HepG2 (cell line): ENCODE measurements around the gene FRMD8. TPM values are rescaled to one million over a fixed set of nuclear protein-coding genes. Genes with fewer than 3 reads are reported as not detected.

Experiments
- ATF7-NPFF ChIP-seq: sonication (generic); formaldehyde crosslinking; IDR thresholded peaks from 2 replicates; pipeline ENCODE4 v1.8.1; 2023; ENCODE audit warnings: mild to moderate bottlenecking, low read depth, missing genetic modification reagents, moderate library complexity
- BATF2 ChIP-seq: sonication (generic); formaldehyde crosslinking; IDR thresholded peaks from 2 replicates; pipeline ENCODE4 v1.8.0; 2022; ENCODE audit warnings: mild to moderate bottlenecking, missing genetic modification reagents, moderate library complexity
- CBFB ChIP-seq: sonication (generic); formaldehyde crosslinking; IDR thresholded peaks from 2 replicates; pipeline ENCODE4 v1.4.0; 2020; ENCODE audit warnings: missing genetic modification reagents
- CHD2 ChIP-seq: IDR thresholded peaks from 2 replicates; pipeline ENCODE4 v1.6.1; 2011; ENCODE audit warnings: low read depth, low read length, improper control_type of control experiment
- DMTF1 ChIP-seq: sonication (generic); formaldehyde crosslinking; IDR thresholded peaks from 2 replicates; pipeline ENCODE4 v1.4.0; 2020; ENCODE audit warnings: mild to moderate bottlenecking, missing genetic modification reagents
- HNRNPLL ChIP-seq: fragments of 200-400 bp; formaldehyde crosslinking; IDR thresholded peaks from 2 replicates; pipeline ENCODE4 v1.6.1; 2017; ENCODE audit warnings: mild to moderate bottlenecking, low read depth, low read length; ENCODE audit not compliant: poor library complexity, severe bottlenecking
- MEF2D ChIP-seq: sonication (generic); formaldehyde crosslinking; IDR thresholded peaks from 2 replicates; pipeline ENCODE4 v1.5.1; 2020; ENCODE audit warnings: mild to moderate bottlenecking, missing genetic modification reagents
- MXD3 ChIP-seq: IDR thresholded peaks from 2 replicates; pipeline ENCODE4 v1.6.1; 2016; ENCODE audit warnings: mild to moderate bottlenecking, missing biosample characterization, missing genetic modification reagents
- NR2F6 ChIP-seq, 2 experiments: IDR thresholded peaks; 2 replicates each; pipeline ENCODE4 v1.6.1; 2016; ENCODE audit warnings: antibody characterized with exemption in 1 of 2, mild to moderate bottlenecking in 1 of 2
- RBFOX2 ChIP-seq: fragments of 200-400 bp; formaldehyde crosslinking; IDR thresholded peaks from 2 replicates; pipeline ENCODE4 v1.6.1; 2017; ENCODE audit warnings: low read depth, mild to moderate bottlenecking, low read length
- RBM39 ChIP-seq: fragments of 200-400 bp; formaldehyde crosslinking; IDR thresholded peaks from one replicate; pipeline ENCODE4 v1.6.1; 2018; ENCODE audit warnings: antibody characterized with exemption, mild to moderate bottlenecking, low read depth, low read length; ENCODE audit not compliant: poor library complexity, severe bottlenecking
- RELA ChIP-seq: sonication (generic); formaldehyde crosslinking; IDR thresholded peaks from 2 replicates; pipeline ENCODE4 v1.4.0; 2020; ENCODE audit warnings: missing genetic modification reagents
- THAP8 ChIP-seq: sonication (generic); formaldehyde crosslinking; IDR thresholded peaks from 2 replicates; pipeline ENCODE4 v1.5.1; 2020; ENCODE audit warnings: missing genetic modification reagents, mild to moderate bottlenecking, borderline replicate concordance
- WIZ ChIP-seq: sonication (generic); formaldehyde crosslinking; IDR thresholded peaks from 2 replicates; pipeline ENCODE4 v1.5.1; 2020; ENCODE audit warnings: mild to moderate bottlenecking, missing genetic modification reagents
- ZNF251 ChIP-seq: sonication (generic); formaldehyde crosslinking; IDR thresholded peaks from 2 replicates; pipeline ENCODE4 v1.9.0; 2021; ENCODE audit warnings: mild to moderate bottlenecking, missing genetic modification reagents
- ZNF335 ChIP-seq: sonication (generic); formaldehyde crosslinking; IDR thresholded peaks from 2 replicates; pipeline ENCODE4 v1.4.0; 2020; ENCODE audit warnings: missing genetic modification reagents
- ZNF451 ChIP-seq: sonication (generic); formaldehyde crosslinking; IDR thresholded peaks from 2 replicates; pipeline ENCODE4 v1.5.0; 2020; ENCODE audit warnings: mild to moderate bottlenecking, missing genetic modification reagents
- ZNF460 ChIP-seq: sonication (generic); formaldehyde crosslinking; IDR thresholded peaks from 2 replicates; pipeline ENCODE4 v1.5.1; 2020; ENCODE audit warnings: missing genetic modification reagents, mild to moderate bottlenecking, borderline replicate concordance
- ZNF558 ChIP-seq: sonication (generic); formaldehyde crosslinking; IDR thresholded peaks from 2 replicates; pipeline ENCODE4 v1.9.0; 2022; ENCODE audit warnings: mild to moderate bottlenecking, missing genetic modification reagents, borderline replicate concordance
- ZNF580 ChIP-seq: IDR thresholded peaks from 2 replicates; pipeline ENCODE4 v1.6.1; 2016; ENCODE audit warnings: low read depth, borderline replicate concordance
- ZNF639 ChIP-seq: conservative IDR thresholded peaks from 2 replicates; pipeline ENCODE4 v1.6.1; 2018; ENCODE audit warnings: missing genetic modification reagents
- ZNF691 ChIP-seq: sonication (generic); formaldehyde crosslinking; IDR thresholded peaks from 2 replicates; pipeline ENCODE4 v1.4.0; 2020; ENCODE audit warnings: missing genetic modification reagents, low read depth, mild to moderate bottlenecking, borderline replicate concordance
- ZNF773 ChIP-seq: sonication (generic); formaldehyde crosslinking; IDR thresholded peaks from 2 replicates; pipeline ENCODE4 v1.4.0; 2020; ENCODE audit warnings: missing genetic modification reagents, borderline replicate concordance
- ZSCAN30 ChIP-seq: sonication (generic); formaldehyde crosslinking; IDR thresholded peaks from 2 replicates; pipeline ENCODE4 v1.5.0; 2020; ENCODE audit warnings: mild to moderate bottlenecking, missing genetic modification reagents
- polyA plus RNA-seq, 8 experiments: library from polyadenylated mRNA; depleted of rRNA in 3 of 8; stranded (reverse) in 7 of 8; unstranded in 1 of 8; fragments of >200 nt; fragmentation: Illumina TruSeq in 4 of 8; extraction: Trizol in 4 of 8; gene quantifications; 2 replicates each; pipeline versions ENCODE4 v1.2.1 to v1.2.3, GENCODE V29; 2011 to 2016; ENCODE audit warnings: low read depth in 4 of 8, missing spikeins in 1 of 8, mixed read lengths in 1 of 8; ENCODE audit not compliant: insufficient read depth in 1 of 8
- total RNA-seq, 5 experiments: library from RNA; depleted of rRNA; stranded (reverse); fragments of >200 nt; fragmentation: Illumina TruSeq; extraction: Trizol; gene quantifications; 2 replicates each; pipeline ENCODE4 v1.2.3, GENCODE V29; 2016; ENCODE audit warnings: low read depth in 1 of 5

FRMD8 gene
- total and polyA plus RNA-seq, 2 of the 13 experiments (the other 11 are each of a cell fraction or from before 2014, with no cell fraction given), result 5.8 to 20.6 TPM

- TF ChIP-seq DMTF1 (CRISPR knock-in tag), result no peak
- TF ChIP-seq ZNF558 (CRISPR knock-in tag), result no peak
- TF ChIP-seq ZNF251 (CRISPR knock-in tag), result no peak
- TF ChIP-seq ZNF691 (CRISPR knock-in tag), result no peak
- TF ChIP-seq ZNF580, result no peak
- TF ChIP-seq WIZ (CRISPR knock-in tag), result no peak
- no peak; the same call in 1 of the 2 replicates for TF ChIP-seq NR2F6 (IDR thresholded peaks at IDR 0.05)
- TF ChIP-seq NR2F6 (CRISPR knock-in tag; IDR thresholded peaks at IDR 0.05), result no peak
- no peak for TF ChIP-seq ZSCAN30
- no peak for TF ChIP-seq THAP8 (CRISPR knock-in tag)
- no peak for TF ChIP-seq HNRNPLL
- TF ChIP-seq RELA, result no peak
- TF ChIP-seq ZNF451 (CRISPR knock-in tag), result no peak
- TF ChIP-seq CHD2, result peak; percentile 41; the same call in 1 of the 2 replicates
- no peak for TF ChIP-seq ZNF460
- TF ChIP-seq BATF2 (CRISPR knock-in tag), result no peak
- no peak for TF ChIP-seq ATF7-NPFF (CRISPR knock-in tag)
- TF ChIP-seq RBFOX2, result peak; percentile 81
- TF ChIP-seq ZNF639 (CRISPR knock-in tag), result no peak
- no peak for TF ChIP-seq MXD3 (CRISPR knock-in tag)
- TF ChIP-seq ZNF335 (CRISPR knock-in tag), result no peak
- TF ChIP-seq RBM39, result no peak
- TF ChIP-seq CBFB (CRISPR knock-in tag), result no peak
- no peak for TF ChIP-seq ZNF773 (CRISPR knock-in tag)
- no peak for TF ChIP-seq MEF2D (CRISPR knock-in tag)
These were observed 43.4 kb downstream of the FRMD8 start (continued) for GRCh38 chr11:65429724-65430405.
